ENCODE measurements around the gene STXBP6. TPM values are rescaled to one million over a fixed set of nuclear protein-coding genes. Genes with fewer than 3 reads are reported as not detected.

STXBP6 gene
- total RNA-seq, 1 donor from 2014 or later, result 18.1 TPM

GRCh38 chr14:24829862-24830261 is 220.1 kb downstream of the STXBP6 start:
- DNase-seq (ENCODE audit: low spot score), result no peak
- no peak for ATAC-seq
- intact Hi-C loops (cut with DNase I), result no loop called here

GRCh38 chr14:24828486-24828885 is 221.5 kb downstream of the STXBP6 start:
- DNase-seq (ENCODE audit: low spot score), result no peak
- ATAC-seq, result no peak
- intact Hi-C loops (cut with DNase I), result no loop called here

- intact Hi-C loops (cut with DNase I), result no loop called here
- no peak for DNase-seq (ENCODE audit: low spot score)
- ATAC-seq, result no peak
These were observed 223.6 kb downstream of the STXBP6 start for GRCh38 chr14:24826390-24826789.

GRCh38 chr14:24820616-24821015 is 229.3 kb downstream of the STXBP6 start:
- intact Hi-C loops (cut with DNase I), result no loop called here
- no peak for ATAC-seq

GRCh38 chr14:24818823-24819341 is 231.1 kb downstream of the STXBP6 start:
- intact Hi-C loops (cut with DNase I), result no loop called here
- DNase-seq (ENCODE audit: low spot score) (no peak), ATAC-seq (no peak)

More at GRCh38 chr14:24820616-24821015, 229.3 kb downstream of the STXBP6 start:
- DNase-seq (ENCODE audit: low spot score), result no peak

- intact Hi-C loops (cut with DNase I), result no loop called here
- ATAC-seq, result peak; percentile 93
- no peak for DNase-seq (ENCODE audit: low spot score)
These were observed 231.7 kb downstream of the STXBP6 start for GRCh38 chr14:24818058-24818822.

- DNase-seq (ENCODE audit: low spot score), result peak; percentile 59
- intact Hi-C loops (cut with DNase I), result no loop called here
- ATAC-seq, result peak; percentile 83
These were observed 232.5 kb downstream of the STXBP6 start for GRCh38 chr14:24817212-24818057.

- DNase-seq (ENCODE audit: low spot score), result no peak
- ATAC-seq, result no peak
- intact Hi-C loops (cut with DNase I), result no loop called here
These were observed 233.1 kb downstream of the STXBP6 start for GRCh38 chr14:24816929-24817211.

- ATAC-seq (no peak), DNase-seq (ENCODE audit: low spot score) (no peak)
- intact Hi-C loops (cut with DNase I), result no loop called here
These were observed 233.7 kb downstream of the STXBP6 start for GRCh38 chr14:24816011-24816928.

GRCh38 chr14:24815543-24815942 is 234.4 kb downstream of the STXBP6 start:
- intact Hi-C loops (cut with DNase I), result no loop called here
- DNase-seq (ENCODE audit: low spot score) (no peak), ATAC-seq (no peak)

GRCh38 chr14:24814944-24815343 is 235.0 kb downstream of the STXBP6 start:
- ATAC-seq (no peak), DNase-seq (ENCODE audit: low spot score) (no peak)
- intact Hi-C loops (cut with DNase I), result no loop called here

- intact Hi-C loops (cut with DNase I), result no loop called here
- ATAC-seq (no peak), DNase-seq (ENCODE audit: low spot score) (no peak)
These were observed 235.6 kb downstream of the STXBP6 start for GRCh38 chr14:24814346-24814745.

GRCh38 chr14:24813819-24814259 is 236.1 kb downstream of the STXBP6 start:
- DNase-seq (ENCODE audit: low spot score) (no peak), ATAC-seq (no peak)
- intact Hi-C loops (cut with DNase I), result no loop called here

- DNase-seq (ENCODE audit: low spot score) (no peak), ATAC-seq (no peak)
- intact Hi-C loops (cut with DNase I), result no loop called here
These were observed 236.7 kb downstream of the STXBP6 start for GRCh38 chr14:24813089-24813815.

GRCh38 chr14:24809135-24809534 is 240.8 kb downstream of the STXBP6 start:
- DNase-seq (ENCODE audit: low spot score), result no peak
- no peak for ATAC-seq
- intact Hi-C loops (cut with DNase I), result no loop called here

GRCh38 chr14:24808412-24808811 is 241.5 kb downstream of the STXBP6 start:
- intact Hi-C loops (cut with DNase I), result no loop called here
- no peak for ATAC-seq
- no peak for DNase-seq (ENCODE audit: low spot score)

- intact Hi-C loops (cut with DNase I), result no loop called here
- DNase-seq (ENCODE audit: low spot score) (peak; percentile 85), ATAC-seq (peak; percentile 73)
These were observed 243.8 kb downstream of the STXBP6 start for GRCh38 chr14:24806061-24806678.

- DNase-seq (ENCODE audit: low spot score), result no peak
- intact Hi-C loops (cut with DNase I), result no loop called here
- ATAC-seq, result no peak
These were observed 245.3 kb downstream of the STXBP6 start for GRCh38 chr14:24804552-24805212.
